DOHH2 (cell line): ENCODE measurements around the gene CALHM6.

ENCODE experiments used
- H3F3A ChIP-seq: fragments of 200-600 bp; sonication (generic), shearing (Covaris generic); 2 replicates; pipeline ENCODE4 v1.6.0; 2016; ENCODE audit warnings: antibody characterized with exemption, mild to moderate bottlenecking; ENCODE audit not compliant: control insufficient read depth, insufficient read depth
- H3K27ac ChIP-seq: fragments of 200-600 bp; sonication (generic); 2 replicates; pipeline ENCODE4 v1.5.1; 2014; ENCODE audit warnings: low read depth, mild to moderate bottlenecking, low read length, moderate library complexity
- H3K27me3 ChIP-seq: fragments of 200-600 bp; sonication (generic); 2 replicates; pipeline ENCODE4 v1.6.1; 2014; ENCODE audit warnings: mild to moderate bottlenecking, low read length, mixed read lengths; ENCODE audit not compliant: control insufficient read depth
- H3K36me3 ChIP-seq: fragments of 200-600 bp; sonication (generic); 2 replicates; pipeline ENCODE4 v1.6.1; 2014; ENCODE audit warnings: mild to moderate bottlenecking, low read length, moderate library complexity, mixed read lengths; ENCODE audit not compliant: control insufficient read depth
- H3K4me1 ChIP-seq: fragments of 200-600 bp; sonication (generic); 2 replicates; pipeline ENCODE4 v1.6.1; 2014; ENCODE audit warnings: mild to moderate bottlenecking, low read length, mixed read lengths; ENCODE audit not compliant: control insufficient read depth
- H3K4me2 ChIP-seq: fragments of 200-600 bp; sonication (generic); 2 replicates; pipeline ENCODE4 v1.6.0; 2014; ENCODE audit warnings: mild to moderate bottlenecking, low read length, moderate library complexity
- H3K4me3 ChIP-seq: fragments of 200-600 bp; sonication (generic); 2 replicates; pipeline ENCODE4 v1.5.1; 2014; ENCODE audit warnings: mild to moderate bottlenecking, low read length, mixed read lengths
- H3K79me2 ChIP-seq: fragments of 200-600 bp; sonication (generic); 2 replicates; pipeline ENCODE4 v1.6.1; 2014; ENCODE audit warnings: mild to moderate bottlenecking, low read length, mixed read lengths; ENCODE audit not compliant: control insufficient read depth
- H3K9me2 ChIP-seq: fragments of 200-600 bp; sonication (generic); replicated peaks from 2 replicates; pipeline ENCODE4 v1.6.1; 2014; ENCODE audit warnings: mild to moderate bottlenecking, low read length, mixed read lengths; ENCODE audit not compliant: control insufficient read depth
- H3K9me3 ChIP-seq: fragments of 200-600 bp; sonication (generic); 2 replicates; pipeline ENCODE4 v1.6.1; 2014; ENCODE audit warnings: antibody characterized with exemption, low read length, mixed read lengths; ENCODE audit not compliant: control insufficient read depth, insufficient read depth
- H4K20me1 ChIP-seq: fragments of 200-600 bp; sonication (generic); 2 replicates; pipeline ENCODE4 v1.6.0; 2014; ENCODE audit warnings: low read depth, mild to moderate bottlenecking, antibody characterized with exemption, low read length, moderate library complexity; ENCODE audit not compliant: control insufficient read depth, insufficient read depth
- EZH2phosphoT487 ChIP-seq: fragments of 200-600 bp; sonication (generic); IDR thresholded peaks from 2 replicates; pipeline ENCODE4 v1.6.1; 2017; ENCODE audit warnings: borderline replicate concordance, mild to moderate bottlenecking, antibody characterized with exemption, low read length, moderate library complexity, mixed read lengths
- TF ChIP-seq, protein P1 (sequence below): fragments of 200-600 bp; sonication (generic); IDR thresholded peaks from one replicate; pipeline ENCODE4 v1.5.1; 2014; ENCODE audit warnings: antibody characterized with exemption, mild to moderate bottlenecking, low read depth, low read length; ENCODE audit not compliant: poor library complexity, severe bottlenecking

CALHM6 gene

DNA sequence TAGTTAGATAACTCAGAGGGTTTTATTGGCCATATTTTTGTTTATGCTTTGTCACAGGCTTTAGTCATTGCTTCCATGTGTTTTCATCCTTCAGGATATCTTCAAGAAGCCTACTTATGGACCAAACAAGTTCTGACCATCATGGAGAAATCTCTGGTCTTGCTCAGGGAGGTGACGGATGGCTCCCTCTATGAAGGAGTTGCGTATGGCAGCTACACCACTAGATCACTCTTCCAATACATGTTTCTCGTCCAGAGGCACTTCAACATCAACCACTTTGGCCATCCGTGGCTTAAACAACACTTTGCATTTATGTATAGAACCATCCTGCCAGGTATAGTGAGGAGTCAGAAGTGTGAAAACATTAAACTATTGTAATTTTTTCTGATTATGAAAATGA, 30.3 kb upstream of the CALHM6 start:
- no peaks in the 10 kb centered on the region for H3K36me3 ChIP-seq
- H4K20me1 ChIP-seq, result no peaks in the 10 kb centered on the region
- no peaks in the 10 kb centered on the region for H3K9me3 ChIP-seq
- H3K79me2 ChIP-seq, result no peaks in the 10 kb centered on the region
- H3K27me3 ChIP-seq, result no peaks in the 10 kb centered on the region
- no peaks in the 10 kb centered on the region for H3K4me1 ChIP-seq
- H3K4me2 ChIP-seq, result no peak overlapping the region
- H3F3A ChIP-seq, result no peaks in the 10 kb centered on the region
- TF ChIP-seq, protein P1, sequence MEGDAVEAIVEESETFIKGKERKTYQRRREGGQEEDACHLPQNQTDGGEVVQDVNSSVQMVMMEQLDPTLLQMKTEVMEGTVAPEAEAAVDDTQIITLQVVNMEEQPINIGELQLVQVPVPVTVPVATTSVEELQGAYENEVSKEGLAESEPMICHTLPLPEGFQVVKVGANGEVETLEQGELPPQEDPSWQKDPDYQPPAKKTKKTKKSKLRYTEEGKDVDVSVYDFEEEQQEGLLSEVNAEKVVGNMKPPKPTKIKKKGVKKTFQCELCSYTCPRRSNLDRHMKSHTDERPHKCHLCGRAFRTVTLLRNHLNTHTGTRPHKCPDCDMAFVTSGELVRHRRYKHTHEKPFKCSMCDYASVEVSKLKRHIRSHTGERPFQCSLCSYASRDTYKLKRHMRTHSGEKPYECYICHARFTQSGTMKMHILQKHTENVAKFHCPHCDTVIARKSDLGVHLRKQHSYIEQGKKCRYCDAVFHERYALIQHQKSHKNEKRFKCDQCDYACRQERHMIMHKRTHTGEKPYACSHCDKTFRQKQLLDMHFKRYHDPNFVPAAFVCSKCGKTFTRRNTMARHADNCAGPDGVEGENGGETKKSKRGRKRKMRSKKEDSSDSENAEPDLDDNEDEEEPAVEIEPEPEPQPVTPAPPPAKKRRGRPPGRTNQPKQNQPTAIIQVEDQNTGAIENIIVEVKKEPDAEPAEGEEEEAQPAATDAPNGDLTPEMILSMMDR, result no peak
- TF ChIP-seq EZH2phosphoT487, result no peak
- no peaks in the 10 kb centered on the region for H3K9me2 ChIP-seq
- H3K27ac ChIP-seq, result no peak overlapping the region
- no peak overlapping the region for H3K4me3 ChIP-seq

DNA sequence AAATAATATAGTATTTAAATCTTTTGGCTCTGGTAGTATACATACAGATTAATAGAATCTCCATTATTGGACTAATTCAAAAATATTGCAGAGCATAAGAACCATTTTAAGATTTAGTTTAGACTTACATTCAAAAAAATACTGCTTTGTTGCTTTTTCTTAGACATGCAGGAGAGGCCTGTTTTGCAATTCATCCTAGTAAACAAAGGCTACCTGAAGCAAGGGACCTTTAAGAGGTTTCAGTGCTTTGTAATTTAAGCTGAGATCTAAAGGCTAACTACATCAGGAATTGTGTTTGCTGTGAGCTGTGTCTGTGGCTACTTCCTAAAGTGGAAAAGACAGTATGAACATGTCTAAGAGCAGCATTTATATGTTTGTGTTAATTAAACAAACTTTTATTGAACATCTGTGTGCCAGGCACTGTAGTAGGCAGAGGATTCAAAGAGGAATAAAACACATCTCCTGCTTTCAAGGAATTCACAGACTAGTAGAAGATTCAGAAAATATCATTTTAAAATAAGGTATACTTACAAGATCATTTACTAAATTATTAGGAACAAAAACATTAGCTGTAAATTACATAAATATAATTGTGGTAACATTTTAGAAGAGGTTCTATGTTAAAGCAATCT, 29.1 kb upstream of the CALHM6 start:
- H3K4me1 ChIP-seq, result no peaks in the 10 kb centered on the region
- no peaks in the 10 kb centered on the region for H3F3A ChIP-seq
- H3K9me2 ChIP-seq, result no peaks in the 10 kb centered on the region
- H3K36me3 ChIP-seq, result no peaks in the 10 kb centered on the region
- no peaks in the 10 kb centered on the region for H4K20me1 ChIP-seq
- no peak overlapping the region for H3K4me3 ChIP-seq
- H3K9me3 ChIP-seq, result no peaks in the 10 kb centered on the region
- H3K4me2 ChIP-seq, result no peak overlapping the region
- no peak overlapping the region for H3K27ac ChIP-seq
- TF ChIP-seq EZH2phosphoT487, result no peak
- TF ChIP-seq, protein P1, result no peak
- no peaks in the 10 kb centered on the region for H3K79me2 ChIP-seq
- no peaks in the 10 kb centered on the region for H3K27me3 ChIP-seq

DNA sequence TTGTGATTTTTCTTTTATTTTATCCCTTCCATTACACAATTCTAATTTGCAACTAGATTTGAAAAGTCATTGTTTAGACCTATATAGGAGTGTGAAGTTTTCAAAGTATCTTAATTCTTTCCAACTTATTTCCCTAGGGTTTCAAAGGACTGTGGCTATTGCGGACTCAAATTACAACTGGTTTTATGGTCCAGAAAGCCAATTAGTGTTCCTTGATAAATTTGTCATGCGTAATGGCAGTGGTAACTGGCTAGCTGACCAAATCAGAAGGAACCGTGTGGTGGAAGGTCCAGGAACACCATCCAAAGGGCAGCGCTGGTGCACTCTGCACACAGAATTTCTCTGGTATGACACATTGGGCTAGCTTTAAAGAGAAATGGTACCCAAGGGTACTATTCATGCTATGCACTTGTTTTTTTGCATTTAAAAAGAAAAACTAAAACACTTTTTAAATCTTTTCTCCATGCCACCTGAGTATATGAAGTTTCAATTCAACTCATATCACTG, 27.9 kb upstream of the CALHM6 start:
- Histone ChIP-seq H3K4me3 (no peak overlapping the region), H3K27me3 (no peaks in the 10 kb centered on the region), H4K20me1 (no peaks in the 10 kb centered on the region), H3K4me2 (no peak overlapping the region), H3K36me3 (no peaks in the 10 kb centered on the region), H3K4me1 (no peaks in the 10 kb centered on the region), H3F3A (no peaks in the 10 kb centered on the region), H3K9me3 (no peaks in the 10 kb centered on the region), H3K79me2 (no peaks in the 10 kb centered on the region), H3K27ac (no peak overlapping the region), H3K9me2 (no peaks in the 10 kb centered on the region)
- no peak for TF ChIP-seq EZH2phosphoT487
- TF ChIP-seq, protein P1, result no peak
